Measurements from ENCODE around the gene PKLR.
"Not testable (repeated sequence)": the region's sequence is repeated elsewhere in the genome, so short reads cannot be mapped to it uniquely, and the experiment has no call there.

The PKLR gene

GRCh38 chr1:155254228-155254713, 47.0 kb downstream of the PKLR start:
- DNase-seq = no peak

GRCh38 chr1:155253797-155254196, 47.4 kb downstream of the PKLR start:
- no peak for DNase-seq

GRCh38 chr1:155253208-155253607, 48.0 kb downstream of the PKLR start:
- no peak for DNase-seq

- DNase-seq = no peak
Measured at GRCh38 chr1:155251566-155251965, 49.7 kb downstream of the PKLR start.

GRCh38 chr1:155250633-155251449, 50.4 kb downstream of the PKLR start:
- DNase-seq = peak; percentile 90

GRCh38 chr1:155250246-155250632, 51.0 kb downstream of the PKLR start:
- DNase-seq = no peak

- no peak for DNase-seq
Measured at GRCh38 chr1:155247667-155248553, 53.3 kb downstream of the PKLR start.

GRCh38 chr1:155246796-155247195, 54.4 kb downstream of the PKLR start:
- DNase-seq = not testable (repeated sequence)

- no peak for DNase-seq
Measured at GRCh38 chr1:155245163-155245524, 56.1 kb downstream of the PKLR start.

GRCh38 chr1:155244368-155245162, 56.7 kb downstream of the PKLR start:
- DNase-seq = peak; percentile 100

GRCh38 chr1:155242805-155243358, 58.4 kb downstream of the PKLR start:
- no peak for DNase-seq

- no peak for DNase-seq
Measured at GRCh38 chr1:155241841-155242264, 59.4 kb downstream of the PKLR start.

GRCh38 chr1:155241069-155241679, 60.1 kb downstream of the PKLR start:
- DNase-seq = peak; percentile 66

Measured in COR-L47 (cell line).